ENCODE measurements around the gene SNED1. TPM values are rescaled to one million over a fixed set of nuclear protein-coding genes. Genes with fewer than 3 reads are reported as not detected.
A peak's percentile ranks its signal among the peaks of the same experiment; 100 is the strongest.

The SNED1 gene
- total RNA-seq, 1 donor from 2014 or later = 0.11 TPM

DNA sequence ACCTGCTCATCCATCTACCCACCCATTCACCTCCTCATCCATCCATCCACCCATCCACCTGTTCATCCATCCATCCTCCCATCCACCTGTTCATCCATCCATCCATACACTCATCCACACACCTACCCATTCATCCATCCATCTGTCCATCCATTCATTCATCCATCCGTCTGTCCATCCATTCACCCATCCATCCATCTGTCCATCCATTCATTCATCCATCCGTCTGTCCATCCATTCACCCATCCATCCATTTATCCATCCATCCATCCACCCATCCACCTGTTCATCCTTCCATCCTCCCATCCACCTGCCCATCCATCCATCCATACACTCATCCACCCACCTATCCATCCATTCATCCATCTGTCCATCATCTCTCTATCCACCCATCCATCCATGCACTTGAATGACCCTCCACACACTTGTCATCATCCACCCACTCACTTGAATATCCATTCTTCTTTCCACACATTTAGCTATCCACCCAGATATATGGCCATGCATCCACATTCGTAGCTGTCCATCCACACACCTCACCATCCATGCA is 47.3 kb upstream of the SNED1 start:
- no peak for DNase-seq (ENCODE audit: low spot score)
- Histone ChIP-seq H3K36me3 (no peaks in the 10 kb centered on the region), H3K27ac (no peak overlapping the region), H3K9me3 (ENCODE audit: low read depth) (no peaks in the 10 kb centered on the region), H4K20me1 (ENCODE audit: low read depth) (no peaks in the 10 kb centered on the region), H2AFZ (replicated peaks) (no peak overlapping the region), H3K4me2 (no peak overlapping the region), H3K4me3 (no peak overlapping the region), H3K4me1 (peaks cover 6% of the 10 kb centered on the region), H3K79me2 (ENCODE audit: low read depth) (no peaks in the 10 kb centered on the region), H3F3A (ENCODE audit: low read depth) (no peaks in the 10 kb centered on the region), H3K9ac (no peak overlapping the region), H3K27me3 (no peaks in the 10 kb centered on the region)
- H3K27me3 Mint-ChIP-seq (ENCODE audit: insufficient read depth, low read depth) = peaks cover 17% of the 10 kb centered on the region
- no peak overlapping the region for H3K27ac Mint-ChIP-seq
- peaks cover 24% of the 10 kb centered on the region for H3K4me1 Mint-ChIP-seq
- no peak for TF ChIP-seq EZH2phosphoT487 (IDR thresholded peaks at IDR 0.05)
- TF ChIP-seq CTCF (IDR thresholded peaks at IDR 0.05) = no peak
- TF ChIP-seq EZH2 (IDR thresholded peaks at IDR 0.05) = no peak
- H3K9me3 Mint-ChIP-seq = no peaks in the 10 kb centered on the region
- H3K4me3 Mint-ChIP-seq = no peak overlapping the region
- H3K36me3 Mint-ChIP-seq = no peaks in the 10 kb centered on the region

DNA sequence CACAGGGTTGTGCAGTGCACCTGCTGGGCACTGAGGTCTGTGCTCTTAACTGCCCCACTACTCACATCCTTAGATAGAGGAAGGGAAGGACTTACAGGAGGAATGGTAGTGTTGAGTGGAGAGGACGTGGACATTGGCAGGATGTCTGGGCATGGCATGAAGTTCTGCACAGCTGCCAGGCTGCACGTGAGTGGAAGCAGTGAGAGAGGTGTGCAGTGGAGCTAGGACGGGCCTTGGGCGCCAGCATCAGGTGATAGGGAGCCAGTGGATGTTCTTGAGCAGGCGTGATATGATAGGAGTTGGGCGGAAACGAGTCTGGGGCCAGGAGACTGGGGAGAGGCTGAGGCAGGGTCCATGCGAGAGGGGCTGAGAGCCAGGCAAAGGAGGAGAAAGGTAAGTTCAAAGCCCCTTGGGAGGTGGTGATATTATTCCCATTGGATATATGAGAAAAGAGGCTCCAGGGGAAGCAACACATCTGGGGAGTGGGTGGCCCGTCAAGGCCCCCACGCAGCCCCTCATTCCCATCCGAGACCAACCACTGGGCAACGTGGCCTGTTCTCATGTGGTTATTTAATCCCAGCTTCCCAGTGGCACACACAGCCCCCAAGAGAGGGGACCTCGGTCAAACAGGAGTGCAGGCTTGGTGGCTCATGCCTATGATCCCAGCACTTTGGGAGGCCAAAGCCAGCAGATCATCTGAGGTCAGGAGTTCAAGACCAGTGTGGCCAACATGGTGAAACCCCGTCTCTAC is 45.7 kb upstream of the SNED1 start:
- Histone ChIP-seq H3K9me3 (ENCODE audit: low read depth) (no peaks in the 10 kb centered on the region), H3K27ac (no peak overlapping the region), H2AFZ (replicated peaks) (no peak overlapping the region), H3K79me2 (ENCODE audit: low read depth) (no peaks in the 10 kb centered on the region), H3K36me3 (no peaks in the 10 kb centered on the region), H3F3A (ENCODE audit: low read depth) (no peaks in the 10 kb centered on the region), H3K27me3 (no peaks in the 10 kb centered on the region), H3K4me3 (no peak overlapping the region), H4K20me1 (ENCODE audit: low read depth) (no peaks in the 10 kb centered on the region), H3K4me2 (no peak overlapping the region), H3K4me1 (peaks cover 6% of the 10 kb centered on the region), H3K9ac (no peak overlapping the region)
- Mint-ChIP-seq H3K4me1 (peaks cover 23% of the 10 kb centered on the region), H3K36me3 (no peaks in the 10 kb centered on the region), H3K9me3 (no peaks in the 10 kb centered on the region), H3K4me3 (no peak overlapping the region), H3K27me3 (ENCODE audit: insufficient read depth, low read depth) (peaks cover 17% of the 10 kb centered on the region), H3K27ac (no peak overlapping the region)
- TF ChIP-seq EZH2 (IDR thresholded peaks at IDR 0.05) = no peak
- no peak for TF ChIP-seq EZH2phosphoT487 (IDR thresholded peaks at IDR 0.05)
- no peak for TF ChIP-seq CTCF (IDR thresholded peaks at IDR 0.05)
- DNase-seq (ENCODE audit: low spot score) = no peak

GRCh38 chr2:240953426-240954410 is 44.7 kb upstream of the SNED1 start:
- Histone ChIP-seq H3K27me3 (no peaks in the 10 kb centered on the region), H3K9me3 (ENCODE audit: low read depth) (no peaks in the 10 kb centered on the region), H3K27ac (no peak overlapping the region), H3K4me3 (no peak overlapping the region), H3K79me2 (ENCODE audit: low read depth) (no peaks in the 10 kb centered on the region), H3K9ac (no peak overlapping the region), H4K20me1 (ENCODE audit: low read depth) (no peaks in the 10 kb centered on the region), H3F3A (ENCODE audit: low read depth) (no peaks in the 10 kb centered on the region), H3K4me2 (no peak overlapping the region), H3K4me1 (peaks cover 6% of the 10 kb centered on the region), H3K36me3 (no peaks in the 10 kb centered on the region), H2AFZ (replicated peaks) (no peak overlapping the region)
- Mint-ChIP-seq H3K4me1 (peaks cover 23% of the 10 kb centered on the region), H3K27ac (peak overlapping the region; percentile 91), H3K36me3 (no peaks in the 10 kb centered on the region), H3K9me3 (no peaks in the 10 kb centered on the region), H3K4me3 (no peak overlapping the region), H3K27me3 (ENCODE audit: insufficient read depth, low read depth) (peaks cover 11% of the 10 kb centered on the region)
- TF ChIP-seq EZH2phosphoT487 (IDR thresholded peaks at IDR 0.05) = no peak
- TF ChIP-seq CTCF (IDR thresholded peaks at IDR 0.05) = no peak
- no peak for TF ChIP-seq EZH2 (IDR thresholded peaks at IDR 0.05)
- no peak for DNase-seq (ENCODE audit: low spot score)
